HG02759 (cell line): Measurements from ENCODE around the gene FABP7.

Experiments
- ATAC-seq: cut with Tn5 transposase; IDR thresholded peaks from one replicate; pipeline ENCODE4 v1.9.1; 2021; ENCODE audit warnings: mild to moderate bottlenecking, moderate library complexity; ENCODE audit not compliant: unreplicated experiment

Gene FABP7

GRCh38 chr6:122755901-122756300 lies 23.6 kb upstream of the FABP7 start:
- no peak for ATAC-seq

- ATAC-seq: peak; percentile 100
Measured at GRCh38 chr6:122758927-122759334, 20.6 kb upstream of the FABP7 start.

- no peak for ATAC-seq
Measured at GRCh38 chr6:122760330-122760729, 19.2 kb upstream of the FABP7 start.

- no peak for ATAC-seq
Measured at GRCh38 chr6:122766256-122766655, 13.3 kb upstream of the FABP7 start.

- no peak for ATAC-seq
Measured at GRCh38 chr6:122770835-122771601, 8.5 kb upstream of the FABP7 start.

- no peak for ATAC-seq
Measured at GRCh38 chr6:122772724-122773415, 6.6 kb upstream of the FABP7 start.

- ATAC-seq: no peak
Measured at GRCh38 chr6:122775975-122776374, 3.5 kb upstream of the FABP7 start.

GRCh38 chr6:122778302-122778701 lies 1.2 kb upstream of the FABP7 start:
- no peak for ATAC-seq

- ATAC-seq: no peak
Measured at GRCh38 chr6:122778985-122779661, 393 bp upstream of the FABP7 start.

GRCh38 chr6:122780114-122780513 lies 598 bp downstream of the FABP7 start:
- no peak for ATAC-seq

- no peak for ATAC-seq
Measured at GRCh38 chr6:122781716-122782115, 2.2 kb downstream of the FABP7 start.

GRCh38 chr6:122783401-122783800 lies 3.9 kb downstream of the FABP7 start:
- ATAC-seq: no peak

GRCh38 chr6:122785891-122786290 lies 6.4 kb downstream of the FABP7 start:
- no peak for ATAC-seq

- no peak for ATAC-seq
Measured at GRCh38 chr6:122787721-122788120, 8.2 kb downstream of the FABP7 start.

GRCh38 chr6:122788208-122788607 lies 8.7 kb downstream of the FABP7 start:
- ATAC-seq: no peak

GRCh38 chr6:122788663-122789181 lies 9.2 kb downstream of the FABP7 start:
- no peak for ATAC-seq

- peak; percentile 70 for ATAC-seq
Measured at GRCh38 chr6:122789182-122790027, 9.9 kb downstream of the FABP7 start, which contains the start of gene SMPDL3A. Gene SMPDL3A, plus strand, starts transcription at chr6:122789258. Its CDS starts 89 bp downstream, at chr6:122789347.

- no peak for ATAC-seq
Measured at GRCh38 chr6:122790028-122790422, 10.5 kb downstream of the FABP7 start.

GRCh38 chr6:122790423-122791309 lies 11.2 kb downstream of the FABP7 start:
- ATAC-seq: no peak

- no peak for ATAC-seq
Measured at GRCh38 chr6:122791310-122791679, 11.8 kb downstream of the FABP7 start.
